Measurements from ENCODE around the gene PROB1. TPM values are rescaled to one million over a fixed set of nuclear protein-coding genes. Genes with fewer than 3 reads are reported as not detected.
"Not testable (repeated sequence)": the region's sequence is repeated elsewhere in the genome, so short reads cannot be mapped to it uniquely, and the experiment has no call there.

Gene PROB1
- total RNA-seq, 1 donor from 2014 or later: 3.6 TPM

DNA sequence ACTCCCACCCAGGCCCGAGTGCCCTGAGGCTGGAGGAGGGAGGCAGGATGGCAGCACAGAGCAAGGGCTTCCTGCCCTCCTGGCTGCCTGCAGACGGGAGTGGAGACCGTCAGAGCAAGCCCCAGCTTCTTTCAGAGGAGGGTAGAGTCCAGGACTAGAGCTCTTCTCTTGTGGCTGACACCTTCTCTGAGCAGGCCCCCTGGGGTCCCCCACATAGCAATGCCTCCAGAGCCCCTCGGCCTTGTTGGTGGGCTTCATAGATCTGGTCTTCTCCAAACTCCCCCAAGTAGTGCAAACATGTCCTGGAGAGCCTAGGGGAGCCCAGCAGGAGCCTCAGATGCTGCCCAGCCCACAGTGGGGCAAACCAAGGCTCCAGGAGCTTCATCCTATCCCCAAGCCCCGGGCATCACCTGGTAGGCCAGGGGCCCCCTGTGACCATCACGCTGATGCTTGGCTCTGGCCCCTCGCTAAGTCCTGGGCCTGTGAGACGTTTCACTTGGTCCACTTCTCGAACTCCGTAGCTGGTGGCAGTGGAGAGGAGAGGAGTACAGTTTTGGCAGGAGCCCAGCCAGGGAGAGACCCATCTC, 7.2 kb downstream of the PROB1 start:
- peaks cover 89% of the 10 kb centered on the region for H3K4me1 Mint-ChIP-seq
- intact Hi-C loops (cut with micrococcal nuclease): loop anchor here (2.0 kb wide), 1 partner anchor 19 kb away; no protein-coding TSS in a partner anchor
- TF ChIP-seq, protein P1, sequence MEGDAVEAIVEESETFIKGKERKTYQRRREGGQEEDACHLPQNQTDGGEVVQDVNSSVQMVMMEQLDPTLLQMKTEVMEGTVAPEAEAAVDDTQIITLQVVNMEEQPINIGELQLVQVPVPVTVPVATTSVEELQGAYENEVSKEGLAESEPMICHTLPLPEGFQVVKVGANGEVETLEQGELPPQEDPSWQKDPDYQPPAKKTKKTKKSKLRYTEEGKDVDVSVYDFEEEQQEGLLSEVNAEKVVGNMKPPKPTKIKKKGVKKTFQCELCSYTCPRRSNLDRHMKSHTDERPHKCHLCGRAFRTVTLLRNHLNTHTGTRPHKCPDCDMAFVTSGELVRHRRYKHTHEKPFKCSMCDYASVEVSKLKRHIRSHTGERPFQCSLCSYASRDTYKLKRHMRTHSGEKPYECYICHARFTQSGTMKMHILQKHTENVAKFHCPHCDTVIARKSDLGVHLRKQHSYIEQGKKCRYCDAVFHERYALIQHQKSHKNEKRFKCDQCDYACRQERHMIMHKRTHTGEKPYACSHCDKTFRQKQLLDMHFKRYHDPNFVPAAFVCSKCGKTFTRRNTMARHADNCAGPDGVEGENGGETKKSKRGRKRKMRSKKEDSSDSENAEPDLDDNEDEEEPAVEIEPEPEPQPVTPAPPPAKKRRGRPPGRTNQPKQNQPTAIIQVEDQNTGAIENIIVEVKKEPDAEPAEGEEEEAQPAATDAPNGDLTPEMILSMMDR (IDR thresholded peaks at IDR 0.05): no peak
- ChIA-PET POLR2A (interaction anchor here (0.9 to 7.5 kb wide), 9 partner anchors 41 to 1293 kb away, joined by 3 to 112 read pairs (median 4); partner anchors contain the start of genes MATR3 and PAIP2), CTCF (interaction anchor here (1.1 to 2.4 kb wide), 3 partner anchors 15 to 46 kb away, joined by 3 to 11 read pairs (median 4); partner anchors contain the start of gene PAIP2)
- no peaks in the 10 kb centered on the region for H3K27me3 Mint-ChIP-seq
- no peaks in the 10 kb centered on the region for H3K9me3 Mint-ChIP-seq
- DNase-seq: no peak
- peak overlapping the region; percentile 88 for H3K4me3 Mint-ChIP-seq
- H3K27ac Mint-ChIP-seq: peak overlapping the region; percentile 95
- H3K36me3 Mint-ChIP-seq (ENCODE audit: low read depth): peaks cover 6% of the 10 kb centered on the region
- ATAC-seq (ENCODE audit: low read depth): no peak

DNA sequence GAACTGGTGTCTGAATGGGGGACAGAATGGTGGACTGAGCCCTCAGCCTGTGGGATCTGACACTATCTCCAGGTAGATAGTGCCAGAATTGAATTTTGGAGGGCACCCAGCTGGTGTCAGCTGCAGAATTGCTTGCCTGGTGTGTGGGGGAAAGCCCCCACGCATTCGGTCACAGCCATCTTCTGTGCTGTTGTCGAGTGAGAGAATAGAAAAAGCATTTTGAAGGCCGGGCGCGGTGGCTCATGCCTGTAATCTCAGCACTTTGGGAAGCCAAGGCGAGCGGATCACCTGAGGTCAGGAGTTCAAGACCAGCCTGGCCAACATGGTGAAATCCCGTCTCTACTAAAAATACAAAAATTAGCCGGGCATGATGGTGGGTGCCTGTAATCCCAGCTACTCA, 7.9 kb downstream of the PROB1 start:
- H3K4me1 Mint-ChIP-seq: peaks cover 97% of the 10 kb centered on the region
- H3K27ac Mint-ChIP-seq: peak overlapping the region; percentile 95
- H3K36me3 Mint-ChIP-seq (ENCODE audit: low read depth); H3K9me3 Mint-ChIP-seq; ATAC-seq (ENCODE audit: low read depth); H3K27me3 Mint-ChIP-seq; DNase-seq: not testable (repeated sequence)
- ChIA-PET CTCF (interaction anchor here (1.1 to 2.4 kb wide), 3 partner anchors 16 to 45 kb away, joined by 3 to 11 read pairs (median 4); partner anchors contain the start of gene PAIP2), POLR2A (interaction anchor here (0.6 to 7.5 kb wide), 4 partner anchors 9 to 1294 kb away, joined by 3 to 112 read pairs (median 3); partner anchors contain the start of genes MATR3 and PAIP2)
- intact Hi-C loops (cut with micrococcal nuclease): loop anchor here (2.0 kb wide), 1 partner anchor 18 kb away; no protein-coding TSS in a partner anchor
- H3K4me3 Mint-ChIP-seq: peak overlapping the region; percentile 88

DNA sequence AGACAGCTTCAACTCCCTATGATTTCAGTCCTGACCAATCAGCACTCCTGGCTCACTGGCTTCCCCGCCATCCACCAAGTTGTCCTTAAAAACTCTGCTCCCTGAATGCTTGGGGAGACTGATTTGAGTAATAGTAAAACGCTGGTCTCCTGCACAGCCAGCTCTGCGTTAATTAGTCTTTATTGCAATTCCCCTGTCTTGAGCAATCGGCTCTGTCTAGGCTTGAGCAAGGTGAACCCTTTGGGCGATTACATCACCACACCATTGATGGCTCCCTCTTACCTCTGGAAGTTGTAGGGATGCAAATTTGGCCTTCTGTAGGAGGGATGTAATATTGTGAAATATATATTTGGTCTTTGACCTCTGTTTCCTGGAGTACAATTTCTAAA, 8.9 kb downstream of the PROB1 start:
- Mint-ChIP-seq H3K9me3 (no peaks in the 10 kb centered on the region), H3K36me3 (ENCODE audit: low read depth) (peaks cover 5% of the 10 kb centered on the region), H3K27ac (peak overlapping the region; percentile 95), H3K4me1 (peaks cover 90% of the 10 kb centered on the region), H3K4me3 (no peak overlapping the region), H3K27me3 (no peaks in the 10 kb centered on the region)
- TF ChIP-seq, protein P1 (IDR thresholded peaks at IDR 0.05): no peak
- intact Hi-C loops (cut with micrococcal nuclease): loop anchor here (2.0 kb wide), 1 partner anchor 17 kb away; no protein-coding TSS in a partner anchor
- POLR2A ChIA-PET: interaction anchor here (0.6 to 1.1 kb wide), 3 partner anchors 8 to 92 kb away, joined by 3 read pairs; partner anchors contain the start of genes MATR3 and SPATA24
- no peak for DNase-seq
- no peak for ATAC-seq (ENCODE audit: low read depth)
- CTCF ChIA-PET: interaction anchor here (2.4 kb wide), 1 partner anchor 44 kb away, joined by 11 read pairs; the partner anchor contains the start of gene PAIP2

DNA sequence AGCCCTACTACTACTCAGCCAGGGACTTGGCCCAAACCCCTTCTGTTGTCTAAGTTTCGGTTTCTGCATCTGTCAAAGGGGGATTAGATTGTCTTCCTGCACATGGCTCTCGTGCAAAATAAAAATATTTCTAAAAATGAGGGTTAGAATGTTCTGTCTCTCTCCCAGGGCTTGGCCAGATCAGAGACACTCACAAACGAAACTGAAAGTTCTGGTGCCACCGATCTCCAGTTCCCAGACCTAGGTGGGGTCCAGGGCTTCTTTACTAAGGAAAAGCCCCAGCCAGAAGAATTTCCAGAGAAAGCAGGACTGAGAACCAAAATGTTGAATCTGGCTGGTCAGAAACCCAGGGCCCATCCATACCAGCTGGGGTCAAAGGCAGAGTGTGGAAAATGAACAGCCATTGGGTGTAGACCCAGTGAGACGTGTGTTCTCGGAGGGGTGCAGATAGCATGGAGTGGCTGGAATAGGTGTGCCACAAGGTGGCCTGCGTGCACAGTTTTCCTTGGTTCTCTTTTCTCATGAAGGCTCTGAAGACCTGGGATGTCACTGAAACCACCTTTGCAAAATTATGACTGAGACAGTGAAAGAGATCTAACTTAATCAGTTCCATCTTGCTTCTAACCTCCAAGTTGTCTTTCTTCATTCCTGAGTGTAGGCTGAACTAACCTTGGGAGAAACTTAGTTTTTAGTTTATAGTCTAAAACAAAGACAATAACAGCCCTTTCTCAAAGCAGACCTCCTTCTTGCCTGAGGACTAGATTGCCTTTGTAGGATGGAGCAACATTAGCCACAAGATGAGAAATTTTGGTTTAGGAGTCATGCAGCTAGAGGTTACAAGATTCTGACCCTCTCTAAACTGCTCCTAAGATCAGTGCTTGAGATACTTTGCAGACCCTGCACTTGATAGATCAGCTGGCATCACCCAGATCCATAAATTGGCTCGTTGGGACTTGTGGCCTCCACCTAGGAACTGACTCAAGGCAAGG, 9.5 kb downstream of the PROB1 start:
- intact Hi-C loops (cut with micrococcal nuclease): loop anchor here (2.0 kb wide), 1 partner anchor 17 kb away; no protein-coding TSS in a partner anchor

More for the DNA sequence above, 9.5 kb downstream of the PROB1 start:
- TF ChIP-seq, protein P1 (IDR thresholded peaks at IDR 0.05): no peak
- Mint-ChIP-seq H3K27ac (peak overlapping the region; percentile 95), H3K4me3 (peak overlapping the region; percentile 60), H3K9me3 (no peaks in the 10 kb centered on the region), H3K36me3 (ENCODE audit: low read depth) (peaks cover 5% of the 10 kb centered on the region), H3K27me3 (no peaks in the 10 kb centered on the region), H3K4me1 (peaks cover 85% of the 10 kb centered on the region)
- POLR2A ChIA-PET: interaction anchor here (0.8 kb wide), 2 partner anchors 8 to 19 kb away, joined by 3 to 4 read pairs; partner anchors contain the start of gene SPATA24
- no peak for ATAC-seq (ENCODE audit: low read depth)
- DNase-seq: no peak
- CTCF ChIA-PET: interaction anchor here (1.4 kb wide), 1 partner anchor 44 kb away, joined by 3 read pairs; the partner anchor contains the start of gene PAIP2

Data from activated B cell treated with CpG ODN at 0.5 μM for 24 hours (primary cell).